Urinary bladder (tissue), 4 donors: Measurements from ENCODE around the gene OTUD1. TPM values are rescaled to one million over a fixed set of nuclear protein-coding genes. Genes with fewer than 3 reads are reported as not detected.

Experiments used
- DNase-seq: peaks from one replicate; pipeline ENCODE4 v3.0.0-alpha.2; 2015; ENCODE audit errors: extremely low spot score
- H3K27ac ChIP-seq: one replicate; pipeline ENCODE4 v1.5.1; 2013; ENCODE audit warnings: low read depth, mild to moderate bottlenecking, moderate library complexity
- H3K36me3 ChIP-seq: one replicate; pipeline ENCODE4 v1.6.1; 2013; ENCODE audit warnings: mild to moderate bottlenecking, moderate library complexity; ENCODE audit not compliant: insufficient read depth
- H3K4me1 ChIP-seq: one replicate; pipeline ENCODE4 v1.6.1; 2013; ENCODE audit warnings: mild to moderate bottlenecking, moderate library complexity; ENCODE audit not compliant: insufficient read depth
- H3K4me3 ChIP-seq: one replicate; pipeline ENCODE4 v1.5.1; 2013; ENCODE audit warnings: low read depth, low read length
- WGBS: extraction: QIAGEN DNeasy Blood & Tissue Kit; methylation state at CpG from one replicate; pipeline ENCODE4 v1.1.7; 2013; 5-methylcytosine and 5-hydroxymethylcytosine counted together
- polyA plus RNA-seq: library from polyadenylated mRNA; stranded (reverse); fragments of 200-250 nt; gene quantifications from one replicate; pipeline ENCODE4 v1.2.3, GENCODE V29; 2013
- total RNA-seq: library from RNA; depleted of rRNA; stranded (reverse); fragments of >200 nt; gene quantifications from one replicate; pipeline ENCODE4 v1.2.3, GENCODE V29; 2014
- donor health status: healthy with polysubstance abuse.
- donor health status: healthy.

The OTUD1 gene
- total and polyA plus RNA-seq, 2 donors = 9.8 to 13.5 TPM

DNA sequence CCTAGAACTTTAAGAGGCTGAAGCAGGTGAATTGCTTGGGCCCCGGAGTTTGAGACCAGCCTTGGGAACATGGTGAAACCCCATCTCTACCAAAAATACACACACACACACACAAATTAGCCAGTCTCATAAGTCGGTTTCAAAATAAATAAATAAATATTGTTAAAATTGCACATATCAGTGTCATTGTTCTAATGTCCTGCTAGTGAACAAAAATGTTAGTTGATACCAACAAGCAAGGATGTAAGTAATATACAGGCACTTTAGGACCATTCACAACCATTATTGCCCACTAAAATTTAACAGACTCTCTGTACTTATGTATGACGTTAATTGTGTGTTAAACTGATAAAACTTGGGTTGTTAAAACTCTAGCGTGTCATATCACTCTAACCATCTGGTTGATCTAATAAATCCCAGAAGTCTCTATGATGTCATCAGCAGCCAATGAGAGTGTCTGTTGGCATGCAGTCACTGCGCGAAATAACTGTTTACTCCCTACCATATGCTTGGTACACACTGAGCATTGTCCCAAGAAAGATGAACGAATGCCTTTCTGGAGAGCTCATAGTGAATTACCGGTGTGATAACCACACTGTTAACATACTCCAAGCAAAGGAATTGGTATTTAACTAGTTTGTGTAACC, 30.4 kb upstream of the OTUD1 start:
- DNase-seq = peak; percentile 26
- Histone ChIP-seq H3K27ac (no peak overlapping the region), H3K4me1 (no peaks in the 10 kb centered on the region), H3K4me3 (no peak overlapping the region), H3K36me3 (no peaks in the 10 kb centered on the region)
- WGBS = 33% methylated on average over 8 of the region's 8 CpGs

DNA sequence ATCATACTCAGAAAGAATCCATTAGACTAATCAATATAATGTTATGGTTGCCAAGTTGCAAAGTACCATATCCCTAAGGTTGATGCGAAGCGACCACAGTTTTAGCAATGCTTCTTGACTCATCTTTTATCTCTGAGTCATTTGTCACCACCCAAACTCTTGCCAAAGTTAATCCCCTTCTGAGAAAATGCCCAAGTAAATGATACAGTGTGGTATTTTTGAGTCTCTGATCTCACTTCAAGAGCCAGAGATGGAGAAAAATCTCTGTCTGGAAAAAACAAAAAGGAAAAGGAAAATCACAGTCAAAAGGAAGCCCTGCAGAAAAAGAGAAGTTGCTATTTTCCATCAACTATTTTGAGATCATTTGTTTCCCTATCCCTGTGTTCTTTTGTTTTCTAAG, 26.7 kb upstream of the OTUD1 start:
- no peak overlapping the region for H3K27ac ChIP-seq
- no peak for DNase-seq
- no peaks in the 10 kb centered on the region for H3K36me3 ChIP-seq
- H3K4me1 ChIP-seq = no peaks in the 10 kb centered on the region
- no peak overlapping the region for H3K4me3 ChIP-seq
- 41% methylated on average over 2 of the region's 2 CpGs for WGBS

DNA sequence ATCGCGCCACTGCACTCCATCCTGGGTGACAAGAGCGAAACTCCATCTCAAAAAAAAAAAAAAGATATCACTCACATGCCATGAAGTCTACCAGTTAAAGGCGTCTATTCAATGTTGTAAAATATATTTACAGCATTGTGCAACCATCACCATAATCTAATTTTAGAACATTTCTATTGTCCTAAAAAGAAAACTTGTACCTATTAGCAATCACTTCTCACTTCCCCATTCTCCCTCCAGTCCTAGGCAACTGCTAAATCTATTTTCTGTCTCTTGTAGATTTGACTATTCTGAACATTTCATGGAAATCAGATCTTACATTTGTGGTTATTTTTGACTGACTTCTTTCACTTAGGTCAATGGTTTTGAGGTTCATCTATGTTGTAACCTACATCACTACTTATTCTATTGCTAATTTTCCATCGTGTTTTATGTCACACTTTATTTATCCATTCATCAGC, 25.2 kb upstream of the OTUD1 start:
- 88% methylated on average over 5 of the region's 5 CpGs for WGBS
- no peaks in the 10 kb centered on the region for H3K36me3 ChIP-seq
- no peak overlapping the region for H3K4me3 ChIP-seq
- H3K4me1 ChIP-seq = no peaks in the 10 kb centered on the region
- no peak for DNase-seq
- no peak overlapping the region for H3K27ac ChIP-seq

DNA sequence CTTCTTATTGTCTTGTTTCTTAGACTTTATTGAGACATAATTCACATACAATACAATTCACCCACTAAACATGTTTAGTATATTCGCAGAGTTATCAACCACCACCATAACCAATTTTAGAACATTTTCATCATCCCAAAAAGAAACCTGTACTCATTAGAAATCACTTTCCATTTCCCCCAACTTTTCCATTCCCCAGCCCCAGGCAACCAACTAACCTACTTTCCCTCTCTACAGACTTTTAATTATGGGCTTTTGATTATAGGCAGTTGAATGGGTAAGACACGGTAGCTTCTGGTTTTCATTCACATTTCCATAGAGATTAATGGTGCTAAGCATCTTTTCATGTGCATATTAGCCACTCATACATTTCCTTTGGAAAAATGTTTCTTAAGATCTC, 24.2 kb upstream of the OTUD1 start:
- Histone ChIP-seq H3K4me3 (no peak overlapping the region), H3K36me3 (no peaks in the 10 kb centered on the region), H3K27ac (no peak overlapping the region), H3K4me1 (no peaks in the 10 kb centered on the region)
- 84% methylated on average over 2 of the region's 2 CpGs for WGBS
- DNase-seq = no peak

DNA sequence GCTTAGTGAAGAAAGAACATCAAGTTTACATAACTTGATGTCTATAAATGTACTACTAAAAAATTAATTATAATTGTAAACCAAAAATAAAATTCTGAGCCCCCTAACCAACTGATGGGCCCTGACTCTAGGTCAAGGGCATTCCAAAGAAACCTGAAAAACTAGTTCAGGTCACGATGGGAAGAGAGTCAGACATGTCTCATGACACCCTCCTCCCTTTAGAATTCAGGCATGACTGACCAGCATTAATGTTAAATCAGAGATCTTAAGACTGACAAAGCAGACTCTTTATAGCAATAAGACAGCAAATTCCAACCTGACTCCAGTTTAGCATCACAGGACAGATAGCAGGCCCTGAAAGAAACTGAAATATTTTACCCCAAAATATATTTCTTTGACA, 21.6 kb upstream of the OTUD1 start:
- H3K4me1 ChIP-seq = no peaks in the 10 kb centered on the region
- H3K4me3 ChIP-seq = no peak overlapping the region
- DNase-seq = no peak
- WGBS = 77% methylated on average over 1 of the region's 1 CpG
- no peak overlapping the region for H3K27ac ChIP-seq
- no peaks in the 10 kb centered on the region for H3K36me3 ChIP-seq

DNA sequence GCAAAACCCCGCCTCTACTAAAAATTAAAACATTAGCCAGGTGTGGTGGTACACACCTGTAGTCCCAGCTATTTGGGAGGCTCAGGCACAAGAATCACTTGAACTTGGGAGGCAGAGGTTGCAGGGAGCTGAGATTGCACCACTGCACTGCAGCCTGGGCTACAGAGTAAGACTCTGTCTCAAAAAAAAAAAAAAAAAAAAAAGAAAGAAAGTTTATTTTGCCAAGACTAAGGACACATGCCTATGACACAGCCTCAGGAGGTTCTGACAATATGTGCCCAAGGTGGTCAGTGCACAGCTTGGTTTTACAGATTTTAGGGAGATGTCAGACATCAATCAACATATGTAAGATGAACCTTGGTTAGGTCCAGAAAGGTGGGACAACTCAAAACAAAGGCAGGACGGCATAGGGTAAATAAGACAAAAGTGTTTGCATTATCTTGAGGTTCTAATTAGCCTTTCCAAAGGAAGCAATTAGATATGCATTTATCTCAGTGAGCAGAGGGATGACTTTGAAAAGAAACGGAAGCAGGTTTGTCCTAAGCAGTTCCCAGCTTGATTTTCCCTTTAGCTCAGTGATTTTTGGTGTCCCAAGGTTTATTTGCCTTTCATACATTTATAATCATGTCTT, 20.7 kb upstream of the OTUD1 start:
- no peaks in the 10 kb centered on the region for H3K4me1 ChIP-seq
- no peak overlapping the region for H3K4me3 ChIP-seq
- DNase-seq = no peak
- WGBS = 92% methylated on average over 3 of the region's 3 CpGs
- H3K27ac ChIP-seq = no peak overlapping the region
- no peaks in the 10 kb centered on the region for H3K36me3 ChIP-seq

DNA sequence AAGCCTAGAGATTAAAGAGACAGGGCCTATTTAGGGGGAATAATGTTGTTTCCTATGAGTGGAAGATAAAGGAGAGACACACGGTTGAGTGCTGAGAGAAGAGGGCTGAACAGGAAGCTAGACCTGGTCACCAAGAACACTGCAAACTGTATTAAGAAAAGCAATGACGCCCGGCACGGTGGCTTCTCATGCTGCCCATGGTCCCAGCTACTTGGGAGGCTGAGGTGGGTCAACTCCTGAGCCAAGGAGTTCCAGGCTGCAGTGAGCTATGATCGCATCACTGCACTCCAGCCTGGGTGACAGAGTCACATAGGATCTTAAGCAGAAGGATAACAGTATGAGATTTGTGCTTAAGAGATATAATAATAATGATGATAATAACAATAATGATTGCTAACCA, 19.7 kb upstream of the OTUD1 start:
- no peak overlapping the region for H3K27ac ChIP-seq
- DNase-seq = no peak
- H3K4me1 ChIP-seq = no peaks in the 10 kb centered on the region
- no peak overlapping the region for H3K4me3 ChIP-seq
- WGBS = 70% methylated on average over 5 of the region's 5 CpGs
- no peaks in the 10 kb centered on the region for H3K36me3 ChIP-seq

DNA sequence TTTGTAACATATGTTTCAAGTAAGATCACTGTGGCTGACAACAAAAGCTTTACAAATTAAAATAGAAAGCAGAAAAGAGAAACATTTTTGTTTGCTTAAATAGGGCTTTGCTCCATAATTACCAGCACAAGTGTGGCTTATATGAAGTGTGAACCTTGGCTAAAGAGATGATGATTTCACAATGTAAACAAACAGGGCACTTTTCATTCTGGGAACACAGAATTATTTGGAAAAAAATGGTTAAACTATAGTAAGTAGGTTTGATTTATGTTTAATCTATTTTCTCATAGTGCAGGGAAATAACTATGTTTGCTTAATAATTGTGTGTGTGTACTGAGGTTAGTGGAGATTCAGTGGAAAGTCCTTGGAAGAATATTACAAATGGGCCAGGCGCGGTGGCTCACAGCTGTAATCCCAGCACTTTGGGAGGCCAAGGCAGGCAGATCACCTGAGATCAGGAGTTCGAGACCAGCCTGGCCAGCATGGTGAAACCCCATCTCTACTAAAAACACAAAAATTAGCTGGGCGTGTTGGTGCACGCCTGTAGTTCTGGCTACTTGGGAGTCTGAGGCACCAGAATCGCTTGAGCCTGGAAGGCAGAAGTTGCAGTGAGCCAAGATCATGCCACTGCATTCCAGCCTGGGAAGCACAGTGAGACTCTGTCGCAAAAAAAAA, 19.1 kb upstream of the OTUD1 start:
- H3K4me3 ChIP-seq = no peak overlapping the region
- H3K4me1 ChIP-seq = no peaks in the 10 kb centered on the region
- no peaks in the 10 kb centered on the region for H3K36me3 ChIP-seq
- no peak overlapping the region for H3K27ac ChIP-seq
- no peak for DNase-seq
- 79% methylated on average over 7 of the region's 7 CpGs for WGBS

DNA sequence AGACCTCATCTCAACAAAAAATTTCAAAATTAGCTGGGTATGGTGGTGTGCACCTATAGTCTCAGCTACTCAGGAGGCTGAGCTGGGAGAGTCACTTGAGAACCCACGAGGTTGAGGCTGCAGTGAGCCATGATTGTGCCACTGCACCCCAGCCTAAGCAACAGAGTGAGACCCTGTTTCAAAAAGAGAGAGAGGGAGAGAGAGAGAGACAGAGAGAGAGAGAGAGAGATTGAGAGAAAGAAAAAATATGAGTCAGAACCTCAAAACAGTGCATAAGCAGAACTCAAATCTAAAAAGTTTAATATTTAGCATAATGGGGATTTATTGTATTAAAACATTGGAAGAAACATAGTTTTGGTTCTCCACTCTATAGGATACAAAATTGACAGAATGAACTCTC, 17.5 kb upstream of the OTUD1 start:
- Histone ChIP-seq H3K4me1 (no peaks in the 10 kb centered on the region), H3K4me3 (no peak overlapping the region), H3K36me3 (no peaks in the 10 kb centered on the region), H3K27ac (no peak overlapping the region)
- WGBS = 86% methylated on average over 1 of the region's 1 CpG
- no peak for DNase-seq

DNA sequence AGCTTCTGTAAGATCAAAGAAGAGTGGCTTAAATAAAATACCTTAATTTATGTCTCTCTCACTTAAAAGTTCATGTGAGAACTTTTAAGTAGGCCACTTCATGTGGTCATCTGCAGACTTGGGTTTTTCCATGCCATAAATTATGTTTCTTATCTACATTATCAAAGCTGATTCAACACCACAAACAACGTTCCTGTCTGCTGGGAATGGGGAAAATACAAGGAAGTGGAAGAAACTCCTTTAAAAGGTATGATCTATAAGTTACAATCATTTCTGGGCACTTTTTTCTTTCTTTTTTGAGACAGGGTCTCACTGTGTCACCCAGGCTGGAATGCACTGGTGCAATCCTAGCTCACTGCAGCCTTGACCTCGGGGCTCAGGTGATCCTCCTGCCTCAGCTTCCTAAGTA, 16.9 kb upstream of the OTUD1 start:
- Histone ChIP-seq H3K27ac (no peak overlapping the region), H3K4me1 (no peaks in the 10 kb centered on the region), H3K36me3 (no peaks in the 10 kb centered on the region), H3K4me3 (no peak overlapping the region)
- 40% methylated on average over 2 of the region's 2 CpGs for WGBS
- no peak for DNase-seq

DNA sequence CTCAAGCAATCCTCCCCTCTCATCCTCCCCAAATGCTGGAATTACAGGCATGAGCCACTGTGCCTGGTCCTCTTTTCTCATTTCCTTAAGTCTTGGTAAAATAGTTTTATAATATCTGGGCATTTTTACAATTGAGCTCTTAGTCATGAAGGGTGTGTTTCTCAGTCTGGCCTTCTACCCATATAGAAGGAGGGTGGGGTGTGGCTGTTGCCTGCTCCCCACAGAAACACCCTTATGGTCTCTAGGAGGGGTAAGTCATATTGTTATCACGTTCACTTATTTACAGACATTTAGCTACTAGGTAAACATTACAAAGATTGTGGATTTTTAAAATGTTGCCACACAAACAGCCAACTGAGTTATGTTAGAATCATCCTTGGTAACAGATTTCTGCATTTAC, 6.7 kb upstream of the OTUD1 start:
- DNase-seq = no peak
- WGBS = 46% methylated on average over 1 of the region's 1 CpG
- Histone ChIP-seq H3K4me3 (no peak overlapping the region), H3K36me3 (no peaks in the 10 kb centered on the region), H3K27ac (peak overlapping the region; percentile 29), H3K4me1 (no peaks in the 10 kb centered on the region)

DNA sequence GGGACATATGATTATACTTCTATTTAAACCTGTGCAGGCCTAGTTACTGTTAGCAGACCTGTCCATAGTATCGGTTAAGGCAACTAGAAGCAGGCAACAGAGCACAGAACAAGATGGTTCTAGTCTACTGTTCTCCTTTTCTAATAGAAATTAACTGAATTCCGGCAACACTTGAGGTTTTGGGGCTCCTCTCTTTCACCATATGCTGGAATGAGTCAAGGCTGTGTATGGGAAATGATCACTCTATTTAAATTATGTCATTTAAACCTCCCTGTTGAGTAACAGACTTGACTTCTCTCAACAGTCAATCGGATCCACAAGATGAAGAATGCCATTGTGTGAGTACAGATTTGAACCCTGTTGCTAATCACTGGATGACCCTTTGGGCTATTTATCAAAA, 6.2 kb upstream of the OTUD1 start:
- no peak overlapping the region for H3K27ac ChIP-seq
- no peak overlapping the region for H3K4me3 ChIP-seq
- H3K36me3 ChIP-seq = no peaks in the 10 kb centered on the region
- WGBS = 88% methylated on average over 3 of the region's 3 CpGs
- DNase-seq = no peak
- no peaks in the 10 kb centered on the region for H3K4me1 ChIP-seq

DNA sequence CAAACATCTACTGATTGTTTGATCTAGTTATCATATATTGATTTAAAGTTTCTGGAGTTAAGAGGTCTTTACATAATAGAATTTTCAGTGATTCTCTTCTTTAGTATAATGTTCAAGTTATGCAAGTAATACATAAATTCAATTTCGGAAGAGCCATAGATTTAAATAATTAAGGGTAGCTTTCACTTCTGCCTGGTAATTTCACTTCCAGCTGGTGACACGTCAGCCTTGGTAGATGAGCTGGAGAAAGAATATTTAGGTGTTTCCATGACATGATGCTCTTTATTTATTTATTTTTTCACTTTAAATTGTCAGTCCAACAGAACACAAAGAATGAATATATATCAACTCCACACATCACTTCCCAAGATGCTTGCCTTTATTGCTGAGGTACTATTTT, 5.2 kb upstream of the OTUD1 start:
- no peaks in the 10 kb centered on the region for H3K36me3 ChIP-seq
- no peaks in the 10 kb centered on the region for H3K4me1 ChIP-seq
- 83% methylated on average over 2 of the region's 2 CpGs for WGBS

DNA sequence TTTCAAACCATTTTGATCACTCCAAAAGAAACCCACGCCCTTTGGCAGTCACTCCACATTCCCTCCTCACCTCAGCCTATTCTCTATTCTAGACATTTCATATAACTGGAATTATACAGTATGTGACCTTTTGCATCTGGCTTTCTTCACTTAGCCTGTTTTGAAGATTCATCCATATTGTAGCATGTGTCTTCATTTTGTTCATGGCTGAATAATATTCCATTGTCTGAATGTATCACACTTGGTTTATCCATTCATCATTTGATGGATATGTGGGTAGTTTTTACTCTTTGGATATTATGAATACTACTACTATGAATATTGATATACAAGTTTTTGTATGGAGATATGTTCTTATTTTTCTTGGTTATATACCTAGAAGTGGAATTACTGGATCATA, 3.5 kb upstream of the OTUD1 start:
- Histone ChIP-seq H3K4me3 (no peak overlapping the region), H3K4me1 (no peaks in the 10 kb centered on the region)
- WGBS = 97% methylated on average over 1 of the region's 1 CpG

More for the DNA sequence above, 5.2 kb upstream of the OTUD1 start:
- Histone ChIP-seq H3K27ac (no peak overlapping the region), H3K4me3 (no peak overlapping the region)
- DNase-seq = no peak

More for the DNA sequence above, 3.5 kb upstream of the OTUD1 start:
- no peak overlapping the region for H3K27ac ChIP-seq
- DNase-seq = no peak
- H3K36me3 ChIP-seq = no peaks in the 10 kb centered on the region
